ENCODE results near the gene CNGA2. TPM values are rescaled to one million over a fixed set of nuclear protein-coding genes. Genes with fewer than 3 reads are reported as not detected.

Gene CNGA2
- total RNA-seq, 6 donors from 2014 or later = not detected

DNA sequence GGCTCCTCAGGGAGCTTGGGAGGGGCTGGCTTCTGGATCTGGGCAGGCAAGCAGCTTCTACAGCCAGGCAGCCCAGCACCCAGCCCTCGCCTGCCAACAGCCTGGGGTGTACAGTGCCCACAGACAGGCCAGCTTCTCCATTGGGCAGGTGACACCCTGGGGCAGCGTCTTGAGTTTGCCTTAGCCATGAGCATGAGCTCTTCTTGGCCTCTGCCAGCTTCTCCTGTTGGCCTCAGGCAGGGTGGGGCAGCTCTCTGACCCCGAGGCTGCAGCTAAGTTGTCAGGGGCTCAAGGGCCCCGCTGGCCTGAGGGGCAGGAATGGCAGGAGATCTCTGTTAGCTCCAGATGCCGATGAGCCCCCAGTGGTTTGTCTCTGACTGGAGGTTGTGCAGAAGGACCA is 7.8 kb upstream of the CNGA2 start:
- Histone ChIP-seq H3K4me1 (no peaks in the 10 kb centered on the region), H3K4me3 (no peak overlapping the region), H3K9me3 (no peaks in the 10 kb centered on the region), H3K27ac (no peak overlapping the region), H3K27me3 (peaks cover 0 to 4% (median 0%) of the 10 kb centered on the region in 4 donors), H3K36me3 (no peaks in the 10 kb centered on the region)
- ATAC-seq (ENCODE audit: low FRiP score in 2 of 2) (no peak), DNase-seq (no peak)
- TF ChIP-seq POLR2AphosphoS5 (IDR thresholded peaks at IDR 0.05) (no peak), POLR2A (IDR thresholded peaks at IDR 0.05) (no peak), EP300 (IDR thresholded peaks at IDR 0.05) (no peak)
- TF ChIP-seq, protein P1, sequence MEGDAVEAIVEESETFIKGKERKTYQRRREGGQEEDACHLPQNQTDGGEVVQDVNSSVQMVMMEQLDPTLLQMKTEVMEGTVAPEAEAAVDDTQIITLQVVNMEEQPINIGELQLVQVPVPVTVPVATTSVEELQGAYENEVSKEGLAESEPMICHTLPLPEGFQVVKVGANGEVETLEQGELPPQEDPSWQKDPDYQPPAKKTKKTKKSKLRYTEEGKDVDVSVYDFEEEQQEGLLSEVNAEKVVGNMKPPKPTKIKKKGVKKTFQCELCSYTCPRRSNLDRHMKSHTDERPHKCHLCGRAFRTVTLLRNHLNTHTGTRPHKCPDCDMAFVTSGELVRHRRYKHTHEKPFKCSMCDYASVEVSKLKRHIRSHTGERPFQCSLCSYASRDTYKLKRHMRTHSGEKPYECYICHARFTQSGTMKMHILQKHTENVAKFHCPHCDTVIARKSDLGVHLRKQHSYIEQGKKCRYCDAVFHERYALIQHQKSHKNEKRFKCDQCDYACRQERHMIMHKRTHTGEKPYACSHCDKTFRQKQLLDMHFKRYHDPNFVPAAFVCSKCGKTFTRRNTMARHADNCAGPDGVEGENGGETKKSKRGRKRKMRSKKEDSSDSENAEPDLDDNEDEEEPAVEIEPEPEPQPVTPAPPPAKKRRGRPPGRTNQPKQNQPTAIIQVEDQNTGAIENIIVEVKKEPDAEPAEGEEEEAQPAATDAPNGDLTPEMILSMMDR (IDR thresholded peaks at IDR 0.05) = no peak
- WGBS, 2 donors = 68% methylated on average over 4 of the region's 5 CpGs; no CpG with 5 or more reads in 1 of the 2 donors

DNA sequence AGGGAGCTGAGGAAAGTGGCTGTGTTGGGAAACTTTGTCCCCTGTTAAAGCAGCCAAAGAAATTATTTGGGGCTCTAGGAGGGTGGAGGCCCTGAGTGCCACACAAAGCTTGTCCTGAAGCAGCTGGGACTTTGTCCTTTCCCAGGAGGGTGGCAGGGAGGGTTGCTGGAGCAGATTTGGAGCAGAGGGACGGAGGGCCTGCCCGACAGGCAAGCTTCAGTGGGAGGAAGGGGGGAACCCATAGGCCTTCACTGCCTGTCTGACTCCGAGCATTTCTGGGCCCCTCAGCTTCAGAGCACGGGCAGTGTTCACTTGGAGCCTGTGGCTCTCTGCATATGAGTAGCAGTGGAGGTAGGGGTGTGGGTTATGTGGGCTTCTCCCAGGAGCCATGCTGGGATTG is 7.2 kb upstream of the CNGA2 start:
- no peaks in the 10 kb centered on the region for H3K4me1 ChIP-seq
- WGBS, 2 donors = 78% methylated on average over 4 of the region's 4 CpGs; no CpG with 5 or more reads in 1 of the 2 donors
- no peak for DNase-seq
- H3K4me3 ChIP-seq = no peak overlapping the region
- peaks cover 0 to 4% (median 0%) of the 10 kb centered on the region in 4 donors for H3K27me3 ChIP-seq
- no peaks in the 10 kb centered on the region for H3K9me3 ChIP-seq
- no peak overlapping the region for H3K27ac ChIP-seq
- TF ChIP-seq, protein P1 (IDR thresholded peaks at IDR 0.05) = no peak
- TF ChIP-seq EP300 (IDR thresholded peaks at IDR 0.05) = no peak
- no peak for ATAC-seq (ENCODE audit: low FRiP score in 2 of 2)
- H3K36me3 ChIP-seq = no peaks in the 10 kb centered on the region

DNA sequence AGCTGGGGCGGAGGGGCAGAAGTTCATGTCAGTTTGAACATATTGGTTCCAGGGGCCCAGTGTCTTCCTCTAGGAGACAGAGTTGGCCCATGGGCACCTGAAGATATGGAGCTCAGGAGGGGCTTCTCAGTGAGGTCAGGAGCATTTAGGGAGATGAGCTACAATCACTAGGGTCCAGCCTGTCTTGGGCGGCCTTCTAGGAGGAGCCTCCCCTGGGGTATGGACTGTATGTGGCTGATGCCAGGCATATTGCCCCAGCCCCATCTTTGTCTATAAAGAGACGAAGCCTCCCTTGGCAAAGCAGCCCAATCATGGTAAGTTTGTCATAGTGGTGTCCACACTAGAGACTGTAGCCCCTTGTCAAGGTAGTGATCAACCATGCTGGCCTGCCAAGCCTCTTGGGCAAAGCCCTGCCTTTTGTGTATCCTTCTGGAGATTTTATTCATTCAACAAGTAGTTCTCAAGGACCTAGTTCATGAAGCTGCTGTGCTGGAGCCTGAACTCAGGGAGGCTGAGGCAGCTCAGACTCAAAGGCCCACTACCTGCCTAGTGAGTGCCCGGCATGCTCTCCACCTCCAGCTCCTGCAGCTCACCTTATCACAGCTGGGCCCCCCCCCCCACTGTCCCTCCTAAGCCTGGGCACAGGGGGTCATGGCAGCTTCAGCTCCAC is 5.4 kb upstream of the CNGA2 start:
- no peak for TF ChIP-seq POLR2AphosphoS5 (IDR thresholded peaks at IDR 0.05)
- no peak for TF ChIP-seq POLR2A (IDR thresholded peaks at IDR 0.05)
- no peak for TF ChIP-seq EP300 (IDR thresholded peaks at IDR 0.05)
- TF ChIP-seq, protein P1 (IDR thresholded peaks at IDR 0.05) = no peak
- DNase-seq (no peak), ATAC-seq (ENCODE audit: low FRiP score in 2 of 2) (no peak)
- WGBS, 2 donors = 77 to 100% methylated on average over 1 to 4 of the region's 4 CpGs
- H3K4me1 ChIP-seq = no peaks in the 10 kb centered on the region
- H3K36me3 ChIP-seq = no peaks in the 10 kb centered on the region
- H3K27ac ChIP-seq = no peak overlapping the region
- no peaks in the 10 kb centered on the region for H3K9me3 ChIP-seq
- H3K4me3 ChIP-seq = no peak overlapping the region
- H3K27me3 ChIP-seq = peaks cover 0 to 4% (median 0%) of the 10 kb centered on the region in 4 donors

DNA sequence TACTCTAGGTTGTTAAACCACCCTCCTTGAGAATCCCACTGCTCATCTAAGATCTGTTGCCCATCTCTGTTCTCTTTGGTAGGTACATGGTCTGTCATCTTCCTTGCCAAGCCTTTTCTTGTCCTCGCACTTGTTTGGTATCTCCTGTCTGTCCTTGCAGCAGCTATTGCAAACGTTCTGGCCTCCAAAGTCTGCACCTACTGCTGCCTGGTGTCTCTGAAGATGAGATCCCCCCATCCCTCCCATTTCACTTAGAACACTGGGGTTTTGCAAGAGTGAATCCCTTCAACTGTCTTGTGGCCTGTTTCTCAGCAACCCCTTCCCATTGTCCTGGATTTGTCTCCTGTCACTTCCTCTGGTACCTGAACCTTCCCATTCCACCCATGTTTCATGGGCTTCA is 673 bp downstream of the CNGA2 start:
- H3K27ac ChIP-seq = no peak overlapping the region
- no peaks in the 10 kb centered on the region for H3K27me3 ChIP-seq
- H3K36me3 ChIP-seq = no peaks in the 10 kb centered on the region
- WGBS, 2 donors = 67 to 85% methylated on average over 2 of the region's 2 CpGs
- H3K4me3 ChIP-seq = no peak overlapping the region
- H3K9me3 ChIP-seq = no peaks in the 10 kb centered on the region
- DNase-seq = no peak
- ATAC-seq (ENCODE audit: low FRiP score in 2 of 2) = no peak
- no peaks in the 10 kb centered on the region for H3K4me1 ChIP-seq
- TF ChIP-seq POLR2AphosphoS5 (IDR thresholded peaks at IDR 0.05) = no peak
- no peak for TF ChIP-seq EP300 (IDR thresholded peaks at IDR 0.05)
- TF ChIP-seq, protein P1 (IDR thresholded peaks at IDR 0.05) = no peak
- no peak for TF ChIP-seq POLR2A (IDR thresholded peaks at IDR 0.05)

DNA sequence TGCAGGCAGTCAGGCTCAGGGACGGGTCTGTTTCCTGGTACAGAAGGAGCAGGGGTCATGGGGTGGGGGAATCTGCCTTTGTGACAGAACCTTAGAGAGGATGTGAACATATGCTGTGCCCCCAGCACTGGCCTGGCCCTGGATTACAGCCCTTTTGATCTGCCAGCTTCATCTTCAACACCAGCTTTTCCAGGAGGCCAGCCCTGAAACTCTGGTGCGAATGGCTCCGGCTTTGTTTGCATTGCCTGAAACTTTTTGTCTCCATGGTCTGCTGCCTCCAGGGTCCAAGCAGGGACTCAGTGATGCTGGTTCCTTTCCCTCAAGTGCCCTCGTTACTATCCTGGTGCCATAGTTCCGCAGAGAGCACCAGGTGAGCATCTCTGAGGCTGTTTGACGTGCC is 2.1 kb downstream of the CNGA2 start:
- Histone ChIP-seq H3K27me3 (no peaks in the 10 kb centered on the region), H3K36me3 (no peaks in the 10 kb centered on the region), H3K4me3 (no peak overlapping the region), H3K4me1 (no peaks in the 10 kb centered on the region), H3K9me3 (no peaks in the 10 kb centered on the region), H3K27ac (no peak overlapping the region)
- WGBS, 2 donors = 72 to 78% methylated on average over 2 to 6 of the region's 6 CpGs
- TF ChIP-seq POLR2A (IDR thresholded peaks at IDR 0.05) = no peak
- TF ChIP-seq EP300 (IDR thresholded peaks at IDR 0.05) = no peak
- TF ChIP-seq, protein P1 (IDR thresholded peaks at IDR 0.05) = no peak
- no peak for TF ChIP-seq POLR2AphosphoS5 (IDR thresholded peaks at IDR 0.05)
- ATAC-seq (ENCODE audit: low FRiP score in 2 of 2) (no peak), DNase-seq (no peak)

Measured in upper lobe of left lung (tissue), 6 donors.